Stimulated activated CD4-positive, alpha-beta T cell treated with anti-CD3 and anti-CD28 coated beads, TNF-alpha, amount 100 ng/mL, for 1 hour (primary cell): Measurements from ENCODE around the gene IGFBP3.

ENCODE experiments used
- DNase-seq, 3 donors: peaks; one replicate each; pipeline ENCODE4 v3.0.0-alpha.2; 2020; ENCODE audit warnings: low read depth in 3 of 3, low spot score in 1 of 3

Gene IGFBP3

GRCh38 chr7:45923290-45923689 is 2.2 kb upstream of the IGFBP3 start:
- peak in 1 of 3 donors; percentile 33 for DNase-seq

- DNase-seq, result no peak
Observed at GRCh38 chr7:45922810-45923209, 1.7 kb upstream of the IGFBP3 start.

- DNase-seq, result no peak
Observed at GRCh38 chr7:45921699-45922519, 837 bp upstream of the IGFBP3 start.

GRCh38 chr7:45921381-45921698 is 268 bp upstream of the IGFBP3 start:
- DNase-seq, result no peak

GRCh38 chr7:45919993-45920459 is 1.0 kb downstream of the IGFBP3 start:
- no peak for DNase-seq

GRCh38 chr7:45919231-45919784 is 1.8 kb downstream of the IGFBP3 start:
- no peak for DNase-seq

GRCh38 chr7:45918556-45918955 is 2.5 kb downstream of the IGFBP3 start:
- DNase-seq, result no peak

- DNase-seq, result peak in 2 of 3 donors; percentile 38 to 70
Observed at GRCh38 chr7:45917658-45918057, 3.4 kb downstream of the IGFBP3 start.

- DNase-seq, result no peak
Observed at GRCh38 chr7:45917064-45917463, 4.0 kb downstream of the IGFBP3 start.

GRCh38 chr7:45915606-45916005 is 5.5 kb downstream of the IGFBP3 start:
- DNase-seq, result no peak

- DNase-seq, result no peak
Observed at GRCh38 chr7:45914911-45915310, 6.2 kb downstream of the IGFBP3 start.

GRCh38 chr7:45912972-45913371 is 8.1 kb downstream of the IGFBP3 start:
- DNase-seq, result no peak

GRCh38 chr7:45911311-45911710 is 9.8 kb downstream of the IGFBP3 start:
- no peak for DNase-seq

GRCh38 chr7:45910855-45911254 is 10.2 kb downstream of the IGFBP3 start:
- no peak for DNase-seq

GRCh38 chr7:45909561-45909960 is 11.5 kb downstream of the IGFBP3 start:
- no peak for DNase-seq

GRCh38 chr7:45902820-45903219 is 18.3 kb downstream of the IGFBP3 start:
- no peak for DNase-seq

- DNase-seq, result no peak
Observed at GRCh38 chr7:45901566-45901965, 19.5 kb downstream of the IGFBP3 start.

GRCh38 chr7:45898222-45898621 is 22.9 kb downstream of the IGFBP3 start:
- no peak for DNase-seq

- DNase-seq, result no peak
Observed at GRCh38 chr7:45897042-45897690, 23.9 kb downstream of the IGFBP3 start.

- no peak for DNase-seq
Observed at GRCh38 chr7:45894665-45895062, 26.4 kb downstream of the IGFBP3 start.

- no peak for DNase-seq
Observed at GRCh38 chr7:45893996-45894664, 26.9 kb downstream of the IGFBP3 start.
